Germinal center (tissue), 1 donor: ENCODE measurements around the gene PRM1.

Experiments used
- DNase-seq: peaks from one replicate; pipeline ENCODE4 v3.0.0; 2012; ENCODE audit warnings: mixed read lengths, low spot score

The PRM1 gene

DNA sequence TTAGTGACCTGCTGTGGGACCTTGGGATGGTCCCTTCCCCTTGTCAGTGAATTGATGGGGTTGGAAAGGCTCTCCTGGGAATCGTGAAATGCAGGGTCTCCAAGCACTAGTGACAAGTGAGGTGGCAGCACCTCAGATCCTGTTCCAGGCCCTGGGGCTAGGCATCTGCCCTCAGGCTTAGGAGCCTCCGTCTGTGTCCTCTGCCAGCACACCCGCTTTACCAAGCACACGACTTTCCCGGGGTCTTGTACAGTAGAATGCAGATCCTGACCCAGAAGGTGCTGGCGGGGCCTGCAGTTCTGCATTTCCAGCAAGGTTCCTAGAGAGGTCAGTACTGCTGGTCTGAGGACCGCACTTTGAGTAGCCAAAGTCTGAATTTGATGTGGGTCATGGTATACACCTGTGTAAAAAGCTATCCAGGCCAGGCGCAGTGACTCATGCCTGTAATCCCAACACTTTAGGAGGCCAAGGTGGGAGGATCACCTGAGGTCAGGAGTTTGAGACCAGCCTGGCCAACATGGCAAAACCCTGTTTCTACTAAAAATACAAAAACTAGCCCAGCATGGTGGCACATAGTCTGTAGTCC lies 33.3 kb upstream of the PRM1 start:
- DNase-seq, result no peak

DNA sequence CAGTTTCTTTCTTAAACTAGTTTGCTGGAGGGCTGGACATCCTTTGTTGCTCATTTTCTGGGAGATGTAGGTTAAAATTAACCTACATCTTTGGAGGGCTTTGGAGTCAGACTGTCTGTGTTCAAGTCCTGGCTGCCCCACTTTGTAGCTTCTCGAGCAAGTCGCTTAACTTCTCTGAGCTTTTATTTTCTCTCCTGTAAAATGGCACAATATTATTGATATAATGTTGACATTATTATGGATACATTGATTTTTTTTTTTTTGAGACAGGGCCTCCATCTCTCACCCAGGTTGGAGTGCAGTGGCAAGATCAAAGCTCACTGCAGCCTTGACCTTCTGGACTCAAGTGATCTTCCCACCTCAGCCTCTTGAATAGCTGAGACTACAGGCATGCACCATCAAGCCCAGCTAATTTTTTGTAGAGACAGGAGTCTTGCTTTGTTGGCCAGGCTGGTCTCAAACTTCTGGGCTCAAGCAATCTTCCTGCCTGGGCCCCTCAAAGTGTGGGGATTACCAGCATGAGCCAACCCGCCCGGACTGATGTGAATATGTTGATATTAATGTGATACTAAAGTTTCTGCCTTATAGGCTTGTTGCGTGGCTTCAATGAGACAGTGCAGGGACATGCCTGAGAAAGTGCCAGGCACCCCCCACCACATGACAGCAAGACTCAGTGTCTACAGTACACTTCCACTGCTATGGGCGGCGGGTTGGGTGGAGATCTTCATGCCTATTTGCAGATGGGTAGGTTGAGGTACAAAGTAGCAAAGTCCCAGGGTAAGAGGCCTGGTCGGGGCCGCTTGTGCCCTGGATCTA lies 32.6 kb upstream of the PRM1 start:
- DNase-seq, result no peak

GRCh38 chr16:11312718-11313492 lies 31.8 kb upstream of the PRM1 start:
- DNase-seq, result peak; percentile 24

GRCh38 chr16:11310997-11311561 lies 29.9 kb upstream of the PRM1 start:
- DNase-seq, result peak; percentile 73

- DNase-seq, result no peak
Observed at GRCh38 chr16:11310634-11310977, 29.5 kb upstream of the PRM1 start.

GRCh38 chr16:11309895-11310633 lies 28.9 kb upstream of the PRM1 start:
- DNase-seq, result peak; percentile 79

GRCh38 chr16:11308493-11309283 lies 27.6 kb upstream of the PRM1 start:
- peak; percentile 76 for DNase-seq

DNA sequence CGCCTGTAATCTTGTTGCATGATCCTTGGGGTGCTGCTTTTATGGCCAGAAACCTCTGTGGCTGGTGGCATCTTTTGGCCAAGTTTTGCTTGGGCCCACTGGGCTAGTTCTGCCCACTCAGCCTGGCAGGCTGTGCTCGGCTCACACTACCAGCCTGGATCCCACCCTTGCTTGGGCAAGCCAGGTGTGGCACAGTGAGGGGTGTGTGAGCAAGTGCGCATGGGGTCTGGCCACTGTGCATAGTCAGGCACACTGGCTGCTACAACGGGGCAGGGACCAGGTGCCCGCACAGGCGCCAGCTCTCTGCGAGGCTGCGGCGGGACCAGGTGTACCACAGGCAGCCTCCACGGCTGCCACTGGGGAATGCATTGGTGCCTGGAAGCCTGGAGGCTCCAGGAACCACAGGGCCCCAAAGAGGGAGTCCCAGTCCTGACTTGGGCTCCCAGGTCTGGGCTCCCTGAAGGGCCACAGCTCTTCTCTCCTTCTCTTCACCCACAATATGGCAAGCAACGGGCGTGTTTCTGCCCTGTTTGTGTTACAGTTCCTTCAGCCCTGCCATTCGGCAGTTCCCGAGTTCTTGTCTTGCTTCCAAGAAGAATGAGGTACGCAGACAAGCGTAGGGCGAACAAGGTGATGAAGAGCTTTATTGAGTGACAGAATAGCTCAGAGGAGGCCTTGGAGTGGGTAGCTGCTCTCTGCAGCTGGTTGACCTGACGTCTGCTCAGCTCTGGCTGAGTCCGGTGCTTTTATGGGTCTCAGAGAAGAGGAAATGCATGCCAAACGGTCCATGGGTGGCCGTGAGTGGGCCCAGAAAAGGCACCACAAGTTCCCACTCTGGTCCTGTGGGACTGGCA lies 26.7 kb upstream of the PRM1 start:
- DNase-seq, result no peak

GRCh38 chr16:11306997-11307638 lies 26.0 kb upstream of the PRM1 start:
- DNase-seq, result no peak

DNA sequence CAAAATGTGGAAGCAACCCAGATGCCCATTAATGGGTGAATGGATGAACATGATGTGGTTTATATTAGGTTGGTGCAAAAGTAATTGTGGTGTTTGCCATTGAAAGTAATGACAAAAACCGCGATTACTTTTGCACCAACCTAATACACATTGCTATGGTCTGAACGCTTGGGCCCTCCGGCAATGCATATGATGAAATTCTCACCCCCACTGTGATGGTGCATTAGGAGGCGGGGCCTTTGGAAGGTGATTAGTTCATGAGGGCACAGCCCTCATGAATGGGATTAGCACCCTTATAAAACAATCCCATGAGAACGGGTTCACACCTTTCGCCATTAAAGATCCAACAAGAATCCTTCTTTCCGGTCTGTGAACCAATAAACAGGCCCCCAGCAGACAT lies 25.3 kb upstream of the PRM1 start:
- no peak for DNase-seq

DNA sequence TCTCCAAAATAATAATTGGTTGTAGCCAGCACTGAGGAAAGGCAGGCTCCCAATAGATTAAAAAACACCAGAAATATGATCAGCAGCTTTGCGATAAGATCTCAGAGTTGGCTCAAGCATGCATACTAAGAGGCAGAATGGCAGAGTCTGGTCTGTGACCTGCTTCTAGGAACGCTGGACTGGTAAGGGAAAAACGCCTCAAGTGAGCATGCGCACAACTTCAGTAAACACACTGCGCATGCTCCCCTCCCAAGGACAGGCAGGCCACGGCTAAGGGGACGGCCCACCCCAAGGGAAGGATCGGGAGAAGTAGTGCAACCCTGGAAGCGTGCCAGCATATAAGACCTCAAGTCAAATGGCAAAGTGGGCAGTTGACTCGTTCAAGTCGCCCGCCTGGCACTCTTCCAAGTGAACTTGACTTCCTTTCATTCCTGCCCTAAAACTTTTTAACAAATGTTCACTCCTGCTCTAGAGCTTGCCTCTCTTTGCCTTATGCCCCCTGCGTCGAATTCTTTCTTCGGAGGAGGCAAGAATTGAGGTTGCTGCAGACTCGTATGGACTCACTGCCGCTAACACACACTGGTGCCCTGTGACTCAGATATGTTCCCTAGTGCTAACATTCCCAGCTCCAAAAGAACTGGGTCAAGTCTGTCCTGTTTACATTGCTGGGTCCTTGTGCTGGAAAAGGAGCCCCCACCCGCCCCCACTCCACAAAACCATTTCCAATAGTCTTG lies 22.4 kb upstream of the PRM1 start:
- DNase-seq, result no peak

- no peak for DNase-seq
Observed at GRCh38 chr16:11302977-11303376, 21.8 kb upstream of the PRM1 start.

DNA sequence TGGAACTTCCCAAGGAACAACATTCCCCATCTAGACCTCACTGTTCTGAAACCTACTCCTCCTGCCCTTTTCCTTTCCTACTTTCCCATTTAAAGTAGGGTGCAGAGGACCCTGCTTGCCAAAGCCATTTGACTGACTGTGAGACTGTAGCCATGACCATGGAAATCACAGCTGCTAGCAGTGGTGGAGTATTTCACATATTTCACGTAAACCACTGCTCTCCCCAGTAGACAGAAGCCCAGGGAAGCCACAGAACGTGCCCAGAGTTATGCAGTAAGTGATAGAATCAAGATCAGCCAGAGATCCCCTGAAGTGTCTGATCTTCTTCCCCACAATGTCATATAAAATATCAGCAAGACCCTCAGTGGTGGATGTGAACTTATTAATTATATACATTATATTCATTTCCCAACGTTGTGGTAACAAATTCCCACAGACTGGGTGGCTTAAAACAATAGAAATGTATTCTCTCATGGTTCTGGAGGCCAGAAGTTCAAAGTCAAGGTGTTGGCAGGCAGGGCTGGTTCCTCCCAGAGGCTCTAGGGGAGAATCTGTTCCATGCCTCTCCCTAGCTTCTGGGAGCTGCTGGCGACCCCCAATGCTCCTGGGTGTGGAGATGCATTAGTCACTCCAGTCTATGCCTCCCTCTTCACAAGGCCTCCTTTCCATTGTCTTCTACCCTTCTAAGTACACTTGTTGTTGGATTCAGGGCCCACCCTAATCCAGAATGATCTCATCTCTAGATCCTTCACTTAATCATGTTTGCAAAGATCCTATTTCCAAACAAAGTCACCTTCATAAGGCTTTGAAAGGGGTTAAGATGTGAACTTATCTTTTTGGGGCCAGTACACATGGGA lies 20.7 kb upstream of the PRM1 start:
- no peak for DNase-seq

- no peak for DNase-seq
Observed at GRCh38 chr16:11300560-11300892, 19.4 kb upstream of the PRM1 start.

GRCh38 chr16:11299865-11300559 lies 18.9 kb upstream of the PRM1 start:
- DNase-seq, result no peak

- DNase-seq, result peak; percentile 19
Observed at GRCh38 chr16:11298950-11299547, 17.9 kb upstream of the PRM1 start.
